GM15510 (cell line): ENCODE data around the gene B4GALNT3.

Experiments
- POLR2A ChIP-seq: IDR thresholded peaks from 3 replicates; pipeline ENCODE4 v1.6.1; 2011; ENCODE audit warnings: borderline replicate concordance; ENCODE audit not compliant: insufficient read length; ENCODE audit errors: extremely low read depth

The B4GALNT3 gene

DNA sequence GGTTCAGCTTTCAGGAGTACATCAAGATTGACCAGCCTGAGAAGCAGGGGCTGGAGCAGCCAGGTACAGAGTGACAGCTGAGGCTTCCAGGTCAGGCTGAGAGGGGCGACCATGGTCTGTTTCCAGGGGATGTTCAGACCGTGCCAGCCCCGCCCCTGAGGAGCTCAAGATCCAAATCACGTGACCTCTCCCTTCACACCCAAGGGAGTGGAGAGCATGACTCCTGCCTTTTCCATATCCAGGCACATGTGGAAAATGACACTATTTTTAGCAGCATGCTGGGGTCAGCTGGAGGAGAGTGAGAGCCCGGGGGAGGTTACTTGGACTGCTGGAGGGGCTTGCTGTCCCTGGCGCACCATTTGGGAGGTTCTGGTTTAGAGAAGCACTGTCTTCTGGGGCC is 92.7 kb downstream of the B4GALNT3 start:
- TF ChIP-seq POLR2A: no peak

DNA sequence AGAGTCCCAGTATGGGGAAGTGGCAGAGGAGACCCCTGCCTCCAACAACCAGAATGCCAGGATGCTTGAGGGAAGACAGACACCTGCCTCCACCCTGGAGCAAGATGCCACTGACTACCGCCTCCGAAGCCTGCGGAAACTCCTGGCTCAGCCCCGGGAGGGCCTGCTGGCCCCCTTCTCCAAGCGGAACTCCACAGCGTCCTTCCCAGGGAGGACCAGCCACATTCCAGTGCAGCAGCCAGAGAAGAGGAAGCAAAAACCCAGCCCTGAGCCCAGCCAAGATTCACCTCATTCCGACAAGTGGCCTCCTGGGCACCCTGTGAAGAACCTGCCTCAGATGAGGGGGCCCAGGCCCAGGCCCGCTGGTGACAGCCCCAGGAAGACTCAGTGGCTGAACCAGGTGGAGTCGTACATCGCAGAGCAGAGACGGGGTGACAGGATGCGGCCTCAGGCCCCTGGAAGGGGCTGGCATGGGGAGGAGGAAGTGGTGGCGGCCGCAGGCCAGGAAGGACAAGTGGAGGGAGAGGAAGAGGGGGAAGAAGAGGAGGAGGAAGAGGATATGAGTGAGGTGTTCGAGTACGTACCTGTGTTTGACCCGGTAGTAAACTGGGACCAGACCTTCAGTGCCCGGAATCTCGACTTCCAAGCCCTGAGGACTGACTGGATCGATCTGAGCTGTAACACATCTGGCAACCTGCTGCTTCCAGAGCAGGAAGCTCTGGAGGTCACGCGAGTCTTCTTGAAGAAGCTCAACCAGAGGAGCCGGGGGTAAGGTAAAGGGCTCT is 93.7 kb downstream of the B4GALNT3 start:
- no peak for TF ChIP-seq POLR2A

DNA sequence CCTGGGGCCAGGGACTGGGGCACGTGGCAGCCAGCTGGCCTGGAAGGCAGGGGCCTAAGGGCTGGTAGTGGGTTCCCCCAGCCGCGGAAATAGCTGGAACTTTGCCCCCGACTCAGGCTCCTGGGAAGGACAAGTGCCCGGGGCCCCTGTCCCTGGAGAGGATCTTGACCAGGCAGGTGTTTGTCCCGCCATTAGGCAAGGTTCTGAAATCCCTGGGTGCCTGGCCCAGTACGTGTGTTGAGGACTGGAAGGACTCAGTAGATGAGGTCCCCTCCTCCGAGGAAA is 94.2 kb downstream of the B4GALNT3 start:
- TF ChIP-seq POLR2A: no peak

DNA sequence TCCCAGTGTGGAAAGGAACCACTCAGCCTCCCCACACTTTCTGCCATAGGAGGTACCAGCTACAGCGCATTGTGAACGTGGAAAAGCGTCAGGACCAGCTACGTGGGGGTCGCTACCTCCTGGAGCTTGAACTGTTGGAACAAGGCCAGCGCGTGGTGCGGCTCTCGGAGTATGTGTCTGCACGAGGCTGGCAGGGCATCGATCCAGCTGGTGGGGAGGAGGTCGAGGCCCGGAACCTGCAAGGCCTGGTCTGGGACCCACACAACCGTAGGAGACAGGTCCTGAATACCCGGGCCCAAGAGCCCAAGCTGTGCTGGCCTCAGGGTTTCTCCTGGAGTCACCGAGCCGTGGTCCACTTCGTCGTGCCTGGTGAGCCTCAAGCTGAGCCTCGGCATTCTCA is 96.8 kb downstream of the B4GALNT3 start:
- TF ChIP-seq POLR2A: no peak

DNA sequence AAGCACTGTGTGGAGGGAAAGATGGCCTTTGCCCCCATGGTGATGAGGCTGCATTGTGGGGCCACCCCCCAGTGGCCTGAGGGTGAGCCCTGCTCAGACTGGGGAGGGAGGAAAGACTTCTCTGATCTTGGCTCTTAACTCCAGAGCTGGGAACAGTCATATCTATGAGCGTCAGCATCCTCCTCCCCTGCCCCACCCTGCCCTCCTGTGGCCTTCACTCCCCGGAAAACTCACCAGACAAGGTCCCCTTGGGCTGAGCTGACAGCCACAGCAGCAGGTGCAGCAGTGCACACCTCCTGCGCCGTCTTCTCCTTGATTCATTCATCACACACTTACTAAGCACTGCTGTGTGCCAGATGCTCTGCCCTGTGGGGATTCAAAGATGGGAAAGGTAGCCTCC is 98.8 kb downstream of the B4GALNT3 start:
- TF ChIP-seq POLR2A: no peak

DNA sequence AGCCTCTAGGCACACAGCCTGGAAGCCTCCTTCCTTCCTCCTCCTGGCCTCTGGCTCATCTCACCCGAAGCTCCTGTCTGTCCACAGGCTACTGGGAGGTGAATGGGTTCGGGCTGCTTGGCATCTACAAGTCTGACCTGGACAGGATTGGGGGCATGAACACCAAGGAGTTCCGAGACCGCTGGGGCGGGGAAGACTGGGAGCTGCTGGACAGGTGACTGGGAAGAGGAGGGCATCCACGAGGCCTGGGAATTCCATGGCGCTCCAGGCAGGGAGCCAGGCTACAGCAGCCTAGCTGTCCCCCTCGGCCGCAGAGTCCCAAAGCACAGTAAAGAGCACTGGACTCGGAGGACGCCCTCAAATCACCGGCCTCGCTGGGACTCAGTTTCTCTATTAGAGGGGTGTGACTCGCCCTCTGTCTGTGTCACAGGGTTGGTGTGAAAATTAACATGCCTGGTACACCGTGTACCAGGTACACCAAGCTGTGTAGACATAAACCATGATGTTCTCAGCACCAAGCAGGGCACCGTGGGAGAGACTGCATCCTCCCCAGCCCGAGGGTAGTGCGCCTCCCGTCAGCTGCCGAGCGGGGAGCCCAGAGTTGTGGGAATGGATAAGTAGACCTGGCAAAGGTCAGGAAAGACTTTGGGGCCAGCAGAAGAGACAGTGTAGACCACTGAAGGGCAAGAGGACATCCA is 99.6 kb downstream of the B4GALNT3 start:
- TF ChIP-seq POLR2A: no peak

DNA sequence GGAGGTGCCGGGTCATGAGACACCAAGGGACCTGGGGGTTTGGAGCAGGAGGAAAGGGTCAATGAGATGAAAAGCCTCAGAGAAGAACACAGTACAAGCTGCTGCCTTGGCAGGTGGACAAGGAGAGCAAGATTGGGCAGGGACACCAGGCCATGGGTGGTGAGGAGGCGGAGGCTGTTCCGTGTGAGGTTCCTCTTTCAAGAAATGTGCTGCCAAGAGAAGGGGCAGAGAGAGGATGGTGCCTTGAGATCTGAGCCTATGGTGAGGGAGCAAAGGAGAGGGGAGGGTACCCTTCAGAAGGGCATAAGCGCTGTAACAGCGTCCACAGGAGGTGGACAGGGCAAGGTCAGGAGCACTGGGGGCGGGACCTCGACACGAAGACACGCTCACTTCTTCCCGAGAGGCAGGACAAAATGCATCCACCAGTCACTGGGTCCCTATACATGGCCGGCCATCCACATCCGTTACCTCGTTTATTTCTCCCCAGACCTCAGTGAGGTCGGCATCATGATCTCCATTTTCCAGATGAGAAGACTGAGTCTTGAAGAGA is 100.2 kb downstream of the B4GALNT3 start:
- TF ChIP-seq POLR2A: no peak

DNA sequence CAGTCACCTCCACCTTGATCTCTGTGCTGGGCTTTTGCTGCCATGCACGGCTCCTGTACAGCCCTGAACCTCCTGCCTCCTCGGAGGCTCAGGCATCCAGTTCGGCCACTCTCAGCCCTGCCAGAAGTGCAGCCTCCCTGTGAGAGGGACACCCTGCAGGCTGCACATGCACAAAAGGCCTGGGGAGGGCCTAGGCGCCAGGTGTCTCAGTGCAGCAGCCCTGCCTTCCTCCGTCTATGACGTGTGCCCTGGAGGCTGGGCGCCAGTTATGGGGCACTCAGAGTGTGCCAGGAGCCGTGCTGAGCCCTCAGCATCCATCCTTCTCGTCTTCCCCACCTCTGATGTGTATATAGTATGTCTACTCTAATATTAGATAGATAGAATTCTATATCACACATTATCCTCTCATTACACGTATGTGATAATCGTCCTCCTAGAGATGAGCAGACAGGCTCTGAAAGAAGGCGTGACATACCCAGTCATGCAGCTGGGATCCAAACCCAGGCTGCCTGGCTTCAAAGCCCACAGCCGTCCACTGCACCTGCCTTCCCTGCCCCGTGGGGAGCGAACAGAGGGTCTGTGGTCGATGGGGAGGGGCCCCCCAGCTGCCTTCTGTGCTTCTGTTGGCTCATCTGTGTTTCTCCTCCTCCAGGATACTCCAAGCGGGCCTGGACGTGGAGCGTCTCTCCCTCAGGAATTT is 101.1 kb downstream of the B4GALNT3 start:
- TF ChIP-seq POLR2A: no peak

DNA sequence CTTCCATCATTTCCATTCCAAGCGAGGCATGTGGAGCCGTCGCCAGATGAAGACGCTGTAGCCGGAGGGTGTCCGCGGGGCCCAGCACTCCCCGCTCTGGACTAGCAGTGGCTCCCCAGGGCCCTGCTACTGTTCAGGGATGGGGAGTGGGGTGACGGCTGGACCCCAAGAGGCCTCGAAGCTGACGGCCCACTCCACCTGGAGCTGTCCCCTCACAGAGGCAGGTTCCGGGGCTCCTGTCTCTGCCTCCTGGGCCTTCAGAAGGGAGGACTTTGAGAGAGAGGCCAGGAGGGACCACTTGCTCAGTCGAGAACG is 101.6 kb downstream of the B4GALNT3 start:
- TF ChIP-seq POLR2A: no peak

DNA sequence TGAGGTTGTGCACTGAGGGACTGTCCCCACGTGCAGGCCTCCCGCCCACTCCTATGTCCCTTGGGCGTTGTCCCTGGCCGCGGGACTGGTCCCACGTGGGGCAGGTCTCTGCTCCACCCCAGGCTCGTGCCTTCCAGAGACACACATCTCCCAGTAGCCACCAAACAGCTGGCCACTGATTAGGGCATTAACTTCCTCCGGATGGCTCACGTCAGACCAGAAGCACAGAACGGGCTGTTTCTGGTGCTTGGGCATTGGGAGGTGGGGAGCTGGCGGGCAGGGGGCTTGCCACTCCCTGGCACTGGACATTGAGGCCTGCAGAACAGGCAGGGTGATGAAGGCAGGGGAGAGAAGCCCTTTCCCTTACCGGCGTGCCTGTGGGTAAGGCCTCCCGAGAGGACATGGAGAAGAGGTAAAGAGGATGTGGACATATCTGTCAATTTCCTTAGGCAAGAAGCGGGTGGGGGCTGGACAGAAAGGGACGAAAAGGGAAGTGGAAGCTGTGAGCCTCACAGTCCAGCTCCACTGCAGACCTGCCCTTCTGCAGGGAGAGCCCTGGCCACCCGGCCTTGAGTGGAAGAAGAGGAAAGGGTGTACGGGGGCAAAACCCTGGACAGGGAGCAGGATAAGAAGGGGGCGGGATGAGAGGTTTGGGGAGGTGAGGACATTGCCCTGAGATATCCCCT is 102.3 kb downstream of the B4GALNT3 start:
- TF ChIP-seq POLR2A: no peak

DNA sequence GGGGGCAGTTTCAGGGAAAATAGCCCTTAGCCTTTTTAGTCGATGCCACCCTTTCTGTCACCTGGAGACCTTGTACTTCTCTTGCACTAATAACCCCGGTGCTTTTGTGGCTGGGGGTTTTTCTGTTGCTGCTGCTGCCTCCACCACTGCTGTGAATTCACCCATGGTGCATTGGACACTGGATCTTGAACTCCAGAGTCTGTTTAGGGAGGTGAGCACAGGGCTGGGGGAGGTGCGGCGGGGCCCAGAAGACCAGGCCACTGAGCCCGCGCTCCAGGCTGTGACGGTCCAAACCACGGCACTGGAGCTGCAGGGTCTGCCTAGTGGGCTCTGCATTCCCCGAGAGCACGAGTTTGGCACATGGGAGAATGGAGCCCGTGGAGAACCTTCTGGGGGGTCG is 102.9 kb downstream of the B4GALNT3 start:
- TF ChIP-seq POLR2A: no peak

DNA sequence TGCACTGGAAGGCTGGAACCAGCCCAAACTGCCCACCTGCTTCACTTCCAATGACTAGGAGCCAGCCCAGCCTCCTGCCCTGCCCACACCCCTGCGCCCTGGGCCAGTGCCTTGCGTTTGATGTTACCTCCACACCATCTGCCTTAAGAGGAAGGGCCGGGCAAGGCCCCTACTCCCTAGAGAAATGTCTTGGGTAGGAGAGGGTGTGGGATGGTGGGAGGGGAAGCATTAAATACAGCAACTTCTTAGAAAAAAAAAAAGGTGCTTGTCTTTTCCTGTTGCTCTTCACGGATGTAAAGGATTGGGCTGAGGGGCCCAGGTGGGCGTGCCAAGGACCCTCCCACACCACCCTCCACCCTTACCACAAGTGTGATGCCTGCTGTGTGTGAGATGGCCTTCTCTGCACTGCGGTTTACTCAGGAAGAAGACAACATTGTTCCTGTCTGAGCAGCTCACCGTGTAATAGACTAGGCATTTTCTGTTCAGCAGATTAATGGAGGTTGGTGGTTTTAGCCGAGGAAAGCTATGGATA is 103.6 kb downstream of the B4GALNT3 start:
- no peak for TF ChIP-seq POLR2A

DNA sequence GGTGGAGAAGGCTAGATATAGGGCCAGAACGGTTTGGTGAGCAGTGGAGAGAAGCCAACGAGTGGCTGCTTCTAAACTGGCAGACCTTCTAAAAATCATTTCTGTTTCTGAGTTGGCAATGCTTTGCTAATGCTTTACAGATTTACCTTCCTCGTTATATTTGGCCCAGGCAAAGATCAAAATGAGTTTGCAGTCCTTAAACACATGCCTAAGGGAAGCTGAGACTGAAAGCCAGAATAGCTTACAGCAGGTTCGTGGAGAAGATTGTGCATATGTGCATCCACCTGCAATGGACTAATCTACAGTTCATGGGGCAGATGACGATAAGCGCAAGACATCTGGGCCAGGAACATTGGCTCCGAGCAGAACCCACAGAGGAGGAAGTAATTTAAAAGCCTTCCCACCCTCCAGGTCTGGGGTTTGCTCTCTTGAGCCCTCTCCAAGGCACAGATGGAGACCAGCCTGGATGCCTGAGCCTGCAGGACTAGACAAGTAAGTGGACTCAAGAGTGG is 104.1 kb downstream of the B4GALNT3 start:
- TF ChIP-seq POLR2A: no peak

DNA sequence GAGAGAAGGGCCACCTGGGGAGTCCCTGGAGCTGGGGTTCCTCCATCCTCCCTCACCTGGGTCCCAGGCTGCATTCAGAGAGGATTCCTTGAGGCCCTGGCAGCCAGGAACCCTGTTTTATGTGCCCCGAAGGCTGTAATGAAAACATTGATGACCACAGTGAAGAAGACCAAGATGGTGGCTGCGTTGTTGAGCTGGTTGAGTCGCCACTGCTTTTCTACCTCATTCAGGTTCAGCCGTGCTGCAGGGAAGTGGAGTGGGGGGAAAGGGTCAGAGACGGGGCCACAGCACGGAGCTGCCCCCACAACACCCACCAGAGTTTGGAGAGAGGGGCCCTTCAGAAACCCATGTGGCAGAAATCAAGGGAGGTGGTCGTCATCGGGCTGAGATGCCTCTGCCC is 105.4 kb downstream of the B4GALNT3 start:
- TF ChIP-seq POLR2A: no peak
